Anterior cingulate cortex (tissue), 58 donors: ENCODE measurements around the gene LRPAP1.
"Not testable (repeated sequence)": the region's sequence is repeated elsewhere in the genome, so short reads cannot be mapped to it uniquely, and the experiment has no call there.

Experiments
- DNase-seq, 58 donors: peaks; one replicate each; lab custom pipeline; 2025; lab: John Stamatoyannopoulos, UW

The LRPAP1 gene

GRCh38 chr4:3465698-3466671 is 66.2 kb downstream of the LRPAP1 start:
- no peak for DNase-seq

- DNase-seq = no peak
Observed at GRCh38 chr4:3464911-3465697, 67.1 kb downstream of the LRPAP1 start.

- no peak for DNase-seq
Observed at GRCh38 chr4:3464349-3464905, 67.8 kb downstream of the LRPAP1 start.

GRCh38 chr4:3463556-3464348 is 68.5 kb downstream of the LRPAP1 start:
- DNase-seq = no peak

GRCh38 chr4:3462790-3463415 is 69.3 kb downstream of the LRPAP1 start, which contains the start of gene DOK7:
DOK7 (plus strand) TSS chr4:3463306; CDS start chr4:3463376, 70 bp downstream.
- DNase-seq = no peak

GRCh38 chr4:3462321-3462789 is 69.9 kb downstream of the LRPAP1 start:
- DNase-seq = no peak

- peak in 15 of 58 donors; percentile 11 to 71 (median 26) for DNase-seq
Observed at GRCh38 chr4:3461515-3462291, 70.5 kb downstream of the LRPAP1 start.

- no peak for DNase-seq
Observed at GRCh38 chr4:3460926-3461325, 71.3 kb downstream of the LRPAP1 start.

GRCh38 chr4:3459156-3459555 is 73.1 kb downstream of the LRPAP1 start:
- DNase-seq = not testable (repeated sequence)

- no peak for DNase-seq
Observed at GRCh38 chr4:3458371-3458770, 73.9 kb downstream of the LRPAP1 start.

- not testable (repeated sequence) for DNase-seq
Observed at GRCh38 chr4:3455596-3455995, 76.6 kb downstream of the LRPAP1 start.
